Astrocyte (in vitro differentiated cells and primary cell): ENCODE measurements around the gene DCP1B. TPM values are rescaled to one million over a fixed set of nuclear protein-coding genes. Genes with fewer than 3 reads are reported as not detected.

Experiments
- DNase-seq: peaks from one replicate; pipeline ENCODE4 v3.0.0-alpha.2; 2010; ENCODE audit warnings: low read depth
- FAIRE-seq: peaks from 2 replicates; lab custom pipeline; 2011; peaks lifted over from hg19 to GRCh38; lab: Jason Lieb, UNC
- H2AFZ ChIP-seq: 2 replicates; pipeline ENCODE4 v1.6.0; 2012; ENCODE audit warnings: low read depth, low read length, inconsistent platforms
- H3K27ac ChIP-seq: 2 replicates; pipeline ENCODE4 v1.5.1; 2011; ENCODE audit warnings: low read depth, low read length, inconsistent platforms
- H3K27me3 ChIP-seq: 2 replicates; pipeline ENCODE4 v1.6.0; 2011; ENCODE audit warnings: low read length, inconsistent platforms; ENCODE audit not compliant: insufficient read depth
- H3K36me3 ChIP-seq: 2 replicates; pipeline ENCODE4 v1.5.1; 2011; ENCODE audit warnings: low read length, inconsistent platforms; ENCODE audit not compliant: insufficient read depth
- H3K4me1 ChIP-seq: 2 replicates; pipeline ENCODE4 v1.5.1; 2011; ENCODE audit warnings: low read length, inconsistent platforms; ENCODE audit not compliant: insufficient read depth
- H3K4me2 ChIP-seq: 2 replicates; pipeline ENCODE4 v1.6.0; 2012; ENCODE audit warnings: low read length, inconsistent platforms
- H3K4me3 ChIP-seq: 2 replicates; pipeline ENCODE4 v1.5.1; 2011; ENCODE audit warnings: low read depth, mild to moderate bottlenecking, low read length, inconsistent platforms; ENCODE audit not compliant: insufficient read depth
- H3K79me2 ChIP-seq: 2 replicates; pipeline ENCODE4 v1.6.0; 2012; ENCODE audit warnings: mild to moderate bottlenecking, low read length, inconsistent platforms; ENCODE audit not compliant: insufficient read depth
- H3K9ac ChIP-seq: 2 replicates; pipeline ENCODE4 v1.6.0; 2012; ENCODE audit warnings: mild to moderate bottlenecking, low read length, inconsistent platforms
- H3K9me3 ChIP-seq: 2 replicates; pipeline ENCODE4 v1.5.1; 2012; ENCODE audit warnings: low read depth, mild to moderate bottlenecking, low read length, inconsistent platforms; ENCODE audit not compliant: insufficient read depth
- H4K20me1 ChIP-seq: 2 replicates; pipeline ENCODE4 v1.6.0; 2012; ENCODE audit warnings: low read length, inconsistent platforms; ENCODE audit not compliant: insufficient read depth
- H3K27ac Mint-ChIP-seq: one replicate; pipeline ENCODE4 v1.8.0; 2021; ENCODE audit warnings: mild to moderate bottlenecking, mixed read lengths; ENCODE audit not compliant: unreplicated experiment
- H3K27me3 Mint-ChIP-seq: one replicate; pipeline ENCODE4 v1.8.0; 2021; ENCODE audit warnings: low read depth, mixed read lengths; ENCODE audit not compliant: unreplicated experiment
- H3K36me3 Mint-ChIP-seq: one replicate; pipeline ENCODE4 v1.8.0; 2021; ENCODE audit warnings: low read depth, mixed read lengths; ENCODE audit not compliant: unreplicated experiment
- H3K4me1 Mint-ChIP-seq: one replicate; pipeline ENCODE4 v1.8.0; 2021; ENCODE audit warnings: low read depth, mixed read lengths; ENCODE audit not compliant: unreplicated experiment
- H3K4me3 Mint-ChIP-seq: one replicate; pipeline ENCODE4 v1.8.0; 2021; ENCODE audit warnings: mild to moderate bottlenecking, moderate library complexity, mixed read lengths; ENCODE audit not compliant: unreplicated experiment
- H3K9me3 Mint-ChIP-seq: one replicate; pipeline ENCODE4 v1.8.0; 2021; ENCODE audit warnings: mild to moderate bottlenecking, mixed read lengths; ENCODE audit not compliant: unreplicated experiment
- CTCF ChIP-seq: IDR thresholded peaks from 2 replicates; pipeline ENCODE4 v1.5.1; 2011; ENCODE audit warnings: low read depth, mild to moderate bottlenecking, inconsistent platforms, low read length, moderate library complexity; ENCODE audit not compliant: insufficient read depth
- EZH2 ChIP-seq: IDR thresholded peaks from 2 replicates; pipeline ENCODE4 v1.6.1; 2012; ENCODE audit warnings: mild to moderate bottlenecking, low read length, inconsistent platforms; ENCODE audit not compliant: insufficient read depth
- total RNA-seq: library from RNA; stranded (reverse); gene quantifications from 2 replicates; pipeline ENCODE4 v1.2.1, GENCODE V29; 2021

DCP1B gene
- total RNA-seq, 1 donor from 2014 or later: 13.1 TPM

DNA sequence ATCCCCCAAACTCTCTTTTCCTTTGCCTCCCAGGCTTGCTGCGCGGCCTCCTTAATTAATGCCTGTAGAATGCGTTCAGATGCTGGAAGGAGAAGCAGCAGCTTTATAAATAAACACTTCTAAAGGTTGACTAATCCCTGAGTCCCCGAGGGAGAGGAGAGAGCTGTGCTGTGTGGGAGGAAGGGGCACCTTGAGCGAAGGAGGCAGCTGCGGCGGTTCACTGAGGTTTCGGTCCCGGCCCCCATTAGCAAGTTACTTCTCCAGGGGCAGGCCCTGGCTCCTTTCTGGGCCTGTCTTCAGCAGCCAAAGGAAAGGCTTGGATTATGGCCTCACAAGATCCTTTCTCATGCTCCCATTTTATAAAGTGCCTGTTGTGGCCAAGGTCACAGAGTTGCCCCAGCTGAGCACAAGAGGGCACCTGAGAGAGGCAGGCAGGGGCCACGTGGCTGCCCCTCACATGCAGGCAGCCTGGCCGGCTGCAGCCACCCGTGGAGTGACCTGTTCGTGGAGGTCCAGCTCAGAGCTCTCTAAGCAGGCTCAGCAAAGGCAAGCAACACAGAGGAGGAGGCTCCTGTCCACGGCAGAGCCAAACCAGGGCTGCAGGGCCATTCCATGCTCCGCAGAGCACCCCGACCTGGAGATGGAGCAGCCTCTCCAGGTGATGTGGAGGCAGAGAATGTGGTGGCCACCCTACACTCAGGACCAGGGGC lies 70.8 kb downstream of the DCP1B start:
- Histone ChIP-seq H3K4me2 (peak overlapping the region; percentile 52), H2AFZ (no peak overlapping the region), H3K79me2 (no peaks in the 10 kb centered on the region), H3K4me3 (no peak overlapping the region), H3K27me3 (no peaks in the 10 kb centered on the region), H3K9me3 (no peaks in the 10 kb centered on the region), H3K4me1 (peaks cover 34% of the 10 kb centered on the region), H3K9ac (no peak overlapping the region), H3K36me3 (no peaks in the 10 kb centered on the region), H3K27ac (no peak overlapping the region), H4K20me1 (peaks cover 6% of the 10 kb centered on the region)
- no peak for FAIRE-seq
- peaks cover 6% of the 10 kb centered on the region for H3K4me1 Mint-ChIP-seq
- DNase-seq: peak; percentile 65
- peaks cover 2% of the 10 kb centered on the region for H3K36me3 Mint-ChIP-seq
- H3K27me3 Mint-ChIP-seq: peaks cover 14% of the 10 kb centered on the region
- H3K4me3 Mint-ChIP-seq: no peak overlapping the region
- TF ChIP-seq CTCF: no peak
- no peak for TF ChIP-seq EZH2
- H3K27ac Mint-ChIP-seq: no peak overlapping the region
- peaks cover 3% of the 10 kb centered on the region for H3K9me3 Mint-ChIP-seq

- no peak overlapping the region for H3K27ac ChIP-seq
- DNase-seq: peak; percentile 34
- Mint-ChIP-seq H3K9me3 (peaks cover 3% of the 10 kb centered on the region), H3K27ac (no peak overlapping the region), H3K27me3 (peaks cover 23% of the 10 kb centered on the region), H3K4me3 (no peak overlapping the region), H3K36me3 (peaks cover 2% of the 10 kb centered on the region), H3K4me1 (peaks cover 6% of the 10 kb centered on the region)
- no peak overlapping the region for H3K9ac ChIP-seq
- H2AFZ ChIP-seq: peak overlapping the region; percentile 49
- H3K79me2 ChIP-seq: no peaks in the 10 kb centered on the region
- no peaks in the 10 kb centered on the region for H3K36me3 ChIP-seq
- TF ChIP-seq EZH2: no peak
- TF ChIP-seq CTCF: no peak
- peaks cover 3% of the 10 kb centered on the region for H3K27me3 ChIP-seq
- H3K4me2 ChIP-seq: peak overlapping the region; percentile 52
- no peak overlapping the region for H3K4me3 ChIP-seq
- H3K4me1 ChIP-seq: peaks cover 33% of the 10 kb centered on the region
- FAIRE-seq: no peak
- H3K9me3 ChIP-seq: no peaks in the 10 kb centered on the region
- H4K20me1 ChIP-seq: peaks cover 6% of the 10 kb centered on the region
Observed at GRCh38 chr12:1932264-1932777, 71.9 kb downstream of the DCP1B start.

GRCh38 chr12:1931642-1932041 lies 72.6 kb downstream of the DCP1B start:
- Histone ChIP-seq H3K27me3 (peaks cover 9% of the 10 kb centered on the region), H3K9ac (no peak overlapping the region), H3K4me2 (no peak overlapping the region), H2AFZ (no peak overlapping the region), H4K20me1 (peaks cover 6% of the 10 kb centered on the region), H3K27ac (no peak overlapping the region), H3K79me2 (no peaks in the 10 kb centered on the region), H3K9me3 (no peaks in the 10 kb centered on the region), H3K4me3 (no peak overlapping the region), H3K36me3 (no peaks in the 10 kb centered on the region), H3K4me1 (peaks cover 26% of the 10 kb centered on the region)
- H3K36me3 Mint-ChIP-seq: peaks cover 2% of the 10 kb centered on the region
- peaks cover 6% of the 10 kb centered on the region for H3K4me1 Mint-ChIP-seq
- FAIRE-seq (no peak), DNase-seq (no peak)
- peaks cover 3% of the 10 kb centered on the region for H3K9me3 Mint-ChIP-seq
- peaks cover 30% of the 10 kb centered on the region for H3K27me3 Mint-ChIP-seq
- H3K27ac Mint-ChIP-seq: no peak overlapping the region
- H3K4me3 Mint-ChIP-seq: no peak overlapping the region
- no peak for TF ChIP-seq EZH2
- no peak for TF ChIP-seq CTCF
